Hepatocyte (in vitro differentiated cells): ENCODE results near the gene XCL2.
"Not testable (repeated sequence)": the region's sequence is repeated elsewhere in the genome, so short reads cannot be mapped to it uniquely, and the experiment has no call there.

ENCODE experiments used
- CTCF ChIP-seq: fragments of 200-600 bp; sonication (generic); IDR thresholded peaks from 2 replicates; pipeline ENCODE4 v1.5.1; 2016; ENCODE audit warnings: antibody characterized with exemption, mild to moderate bottlenecking; ENCODE audit not compliant: poor library complexity
- EZH2phosphoT487 ChIP-seq: fragments of 200-600 bp; sonication (generic); IDR thresholded peaks from one replicate; pipeline ENCODE4 v1.6.1; 2018; ENCODE audit warnings: antibody characterized with exemption, mild to moderate bottlenecking, low read depth, moderate library complexity; ENCODE audit not compliant: unreplicated experiment, severe bottlenecking

GRCh38 chr1:168543840-168544498 is at the start of gene XCL2:
- not testable (repeated sequence) for TF ChIP-seq CTCF, EZH2phosphoT487
